HEK293T (cell line): ENCODE measurements around the gene EXTL1.
"Not testable (repeated sequence)": the region's sequence is repeated elsewhere in the genome, so short reads cannot be mapped to it uniquely, and the experiment has no call there.

ENCODE experiments used
- CTCF ChIA-PET: fragments of 350-600 bp; formaldehyde crosslinking; extraction: SDS; loops from one replicate; lab custom pipeline; 2021; ENCODE audit warnings: antibody characterized with exemption, inconsistent platforms; lab: Yijun Ruan, JAX
- POLR2A ChIA-PET: fragments of 350-600 bp; formaldehyde crosslinking; extraction: SDS; loops from one replicate; lab custom pipeline; 2020; ENCODE audit warnings: antibody characterized with exemption, inconsistent platforms; lab: Yijun Ruan, JAX
- DNase-seq: peaks from one replicate; pipeline ENCODE4 v3.0.0; 2012; ENCODE audit warnings: mixed read lengths; ENCODE audit errors: extremely low spot score
- ARNT ChIP-seq: fragments of 450-650 bp; IDR thresholded peaks from 2 replicates; pipeline ENCODE4 v1.6.1; 2017; ENCODE audit warnings: mild to moderate bottlenecking
- BHLHE40 ChIP-seq: fragments of 450-650 bp; IDR thresholded peaks from 2 replicates; pipeline ENCODE4 v1.6.1; 2016; ENCODE audit warnings: mild to moderate bottlenecking, moderate library complexity, borderline replicate concordance
- CTBP1 ChIP-seq: fragments of 450-650 bp; IDR thresholded peaks from 2 replicates; pipeline ENCODE4 v1.6.1; 2016; ENCODE audit warnings: borderline replicate concordance
- ELF4 ChIP-seq: fragments of 450-650 bp; IDR thresholded peaks from 2 replicates; pipeline ENCODE4 v1.6.1; 2017; ENCODE audit warnings: antibody characterized with exemption
- FOXA1 ChIP-seq: fragments of 450-650 bp; IDR thresholded peaks from 2 replicates; pipeline ENCODE4 v1.6.1; 2016; ENCODE audit warnings: mild to moderate bottlenecking
- FOXK2 ChIP-seq: fragments of 450-650 bp; IDR thresholded peaks from 2 replicates; pipeline ENCODE4 v1.6.1; 2016; ENCODE audit warnings: mild to moderate bottlenecking
- FOXM1 ChIP-seq: fragments of 450-650 bp; IDR thresholded peaks from 2 replicates; pipeline ENCODE4 v1.6.1; 2017; ENCODE audit warnings: mild to moderate bottlenecking, borderline replicate concordance
- HDGF ChIP-seq: fragments of 450-650 bp; IDR thresholded peaks from 2 replicates; pipeline ENCODE4 v1.6.1; 2017; ENCODE audit warnings: antibody characterized with exemption, borderline replicate concordance
- LEF1 ChIP-seq: fragments of 450-650 bp; IDR thresholded peaks from 2 replicates; pipeline ENCODE4 v1.6.1; 2017; ENCODE audit warnings: mild to moderate bottlenecking, borderline replicate concordance
- NFRKB ChIP-seq: fragments of 450-650 bp; IDR thresholded peaks from 2 replicates; pipeline ENCODE4 v1.6.1; 2016; ENCODE audit warnings: mild to moderate bottlenecking, moderate library complexity
- PKNOX1 ChIP-seq: fragments of 450-650 bp; IDR thresholded peaks from 2 replicates; pipeline ENCODE4 v1.6.1; 2016
- SP1 ChIP-seq: fragments of 450-650 bp; IDR thresholded peaks from 2 replicates; pipeline ENCODE4 v1.6.1; 2017
- SUZ12 ChIP-seq: fragments of 450-650 bp; IDR thresholded peaks from 2 replicates; pipeline ENCODE4 v1.6.1; 2016; ENCODE audit warnings: mild to moderate bottlenecking
- TARDBP ChIP-seq: fragments of 450-650 bp; IDR thresholded peaks from 2 replicates; pipeline ENCODE4 v1.6.1; 2016
- ZNF384 ChIP-seq: fragments of 450-650 bp; IDR thresholded peaks from 2 replicates; pipeline ENCODE4 v1.6.1; 2016

The EXTL1 gene

GRCh38 chr1:25979210-25979609, 42.4 kb upstream of the EXTL1 start:
- DNase-seq, result no peak
- POLR2A ChIA-PET, result no interaction called here
- CTCF ChIA-PET, result no interaction called here
- TF ChIP-seq SUZ12, result no peak
- no peak for TF ChIP-seq CTBP1
- no peak for TF ChIP-seq NFRKB
- TF ChIP-seq LEF1, result no peak
- TF ChIP-seq PKNOX1, result no peak
- no peak for TF ChIP-seq FOXM1
- TF ChIP-seq FOXA1, result no peak

DNA sequence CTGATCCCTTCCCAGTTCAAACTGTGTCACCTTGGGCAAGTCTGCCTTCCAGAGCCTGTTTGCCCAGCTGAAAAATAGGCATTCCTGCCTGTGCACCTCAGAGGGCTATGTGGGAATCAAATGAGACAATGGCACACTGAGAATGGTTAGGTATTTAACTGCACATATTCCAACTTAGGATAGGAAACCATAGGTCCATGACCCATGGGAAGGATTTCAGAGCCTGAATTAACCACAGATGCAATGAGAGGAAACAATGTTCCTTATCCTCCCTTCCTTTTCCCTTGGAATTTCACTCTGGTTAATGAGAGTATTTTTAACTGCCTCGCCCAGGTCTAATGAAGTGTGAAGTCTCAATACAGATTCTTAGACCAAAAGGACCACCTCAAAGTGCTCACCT, 36.4 kb upstream of the EXTL1 start:
- TF ChIP-seq FOXA1, result no peak
- no peak for TF ChIP-seq HDGF
- TF ChIP-seq NFRKB, result no peak
- no peak for TF ChIP-seq PKNOX1
- no peak for TF ChIP-seq SP1
- TF ChIP-seq LEF1, result no peak
- no peak for TF ChIP-seq ZNF384
- DNase-seq, result no peak
- CTCF ChIA-PET, result no interaction called here
- POLR2A ChIA-PET, result interaction anchor here (1.1 kb wide), 1 partner anchor 13 kb away, joined by 3 read pairs; the partner anchor contains the start of gene PAFAH2

DNA sequence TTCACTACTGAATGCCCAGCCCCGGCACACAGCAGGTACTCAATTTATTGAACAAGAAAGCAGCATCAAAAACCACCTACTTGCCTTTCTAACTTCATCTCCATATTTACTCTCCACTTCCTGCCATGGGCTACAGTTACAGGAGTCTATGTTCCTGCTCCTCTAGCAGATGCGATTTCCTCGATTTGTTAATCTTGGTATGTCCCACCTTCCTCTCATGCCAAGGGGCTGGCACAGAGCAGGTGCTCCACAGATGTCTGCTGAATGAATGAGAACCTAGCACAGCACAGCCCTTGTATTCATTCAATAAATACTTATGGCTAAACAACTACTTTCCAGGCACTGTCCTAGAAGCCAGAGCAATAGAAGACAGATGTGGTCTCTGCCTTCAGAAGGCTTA, 35.9 kb upstream of the EXTL1 start:
- POLR2A ChIA-PET, result no interaction called here
- DNase-seq, result no peak
- CTCF ChIA-PET, result no interaction called here
- TF ChIP-seq TARDBP (no peak), HDGF (no peak), FOXK2 (no peak), ELF4 (no peak), FOXA1 (no peak), FOXM1 (no peak), CTBP1 (no peak), LEF1 (no peak), ZNF384 (no peak), ARNT (no peak)

DNA sequence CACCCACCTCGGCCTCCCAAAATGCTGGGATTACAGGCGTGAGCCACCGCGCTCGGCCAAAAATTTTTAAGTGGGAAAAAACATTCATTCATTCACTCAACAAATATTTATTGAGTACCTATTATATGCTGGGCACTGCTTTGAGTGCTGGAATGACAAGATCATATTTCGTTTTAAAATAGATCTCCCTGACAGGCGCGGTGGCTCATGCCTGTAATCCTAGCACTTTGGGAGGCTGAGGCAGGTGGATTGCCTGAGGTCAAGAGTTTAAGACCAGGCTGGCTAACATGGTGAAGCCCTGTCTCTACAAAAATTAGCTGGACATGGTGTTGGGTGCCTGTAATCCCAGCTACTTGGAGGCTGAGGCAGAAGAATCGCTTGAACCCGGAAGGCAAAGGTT, 34.8 kb upstream of the EXTL1 start:
- ChIA-PET CTCF (interaction anchor here (1.2 kb wide), 1 partner anchor 11 kb away, joined by 3 read pairs; the partner anchor contains the start of gene PAFAH2), POLR2A (interaction anchor here (2.5 kb wide), 1 partner anchor 11 kb away, joined by 13 read pairs; the partner anchor contains the start of gene PAFAH2)
- not testable (repeated sequence) for DNase-seq

GRCh38 chr1:25987951-25988350, 33.6 kb upstream of the EXTL1 start:
- no peak for DNase-seq
- ChIA-PET POLR2A (interaction anchor here (2.5 kb wide), 1 partner anchor 10 kb away, joined by 13 read pairs; the partner anchor contains the start of gene PAFAH2), CTCF (interaction anchor here (0.6 to 1.2 kb wide), 2 partner anchors 10 to 227 kb away, joined by 3 read pairs; partner anchors contain the start of gene PAFAH2)
- no peak for TF ChIP-seq CTBP1

DNA sequence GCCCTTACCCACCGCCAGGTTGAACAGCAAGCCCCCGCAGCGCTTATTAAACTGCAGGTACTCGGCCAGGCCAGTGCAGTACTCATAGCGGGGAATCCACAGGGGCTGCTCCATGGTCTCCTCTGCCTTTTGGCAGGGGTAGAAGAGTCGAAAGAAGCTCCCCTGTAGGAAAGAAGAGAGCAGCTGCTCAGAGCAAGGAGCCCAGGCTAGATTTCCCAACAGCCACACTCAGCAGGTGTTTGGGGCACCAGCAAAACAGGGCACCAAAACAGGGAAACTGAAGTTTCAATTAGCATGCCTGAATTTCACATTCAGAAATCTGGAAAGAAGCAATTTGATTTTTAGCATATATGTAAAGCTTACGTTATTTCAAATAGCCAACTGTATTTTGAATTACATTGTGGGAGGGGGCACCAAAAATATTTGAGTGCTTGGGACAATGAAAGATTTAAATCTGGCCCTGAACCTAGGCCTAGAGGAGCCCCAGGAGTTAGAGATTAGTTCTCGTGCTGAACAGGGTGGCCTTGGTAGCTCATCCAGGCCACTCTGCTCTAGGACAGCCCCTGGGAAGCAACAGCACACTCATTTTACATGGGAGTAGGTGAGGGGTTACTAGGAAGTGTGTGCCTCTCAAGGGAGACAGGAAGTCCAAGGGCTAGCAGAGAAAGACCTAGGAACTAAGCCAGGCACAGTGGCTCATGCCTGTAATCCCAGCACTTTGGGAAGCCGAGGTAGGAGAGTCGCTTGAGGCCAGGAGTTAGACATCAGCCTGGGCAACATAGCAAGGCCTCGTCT, 31.9 kb upstream of the EXTL1 start:
- no peak for DNase-seq
- ChIA-PET POLR2A (interaction anchor here (1.0 kb wide), 1 partner anchor 8 kb away, joined by 3 read pairs; the partner anchor contains the start of gene PAFAH2), CTCF (interaction anchor here (1.6 kb wide), 1 partner anchor 8 kb away, joined by 3 read pairs; the partner anchor contains the start of gene PAFAH2)
- TF ChIP-seq FOXK2 (no peak), LEF1 (no peak), SUZ12 (no peak), ARNT (no peak)

GRCh38 chr1:25990251-25990650, 31.3 kb upstream of the EXTL1 start:
- no peak for TF ChIP-seq ARNT
- TF ChIP-seq HDGF, result no peak
- TF ChIP-seq ZNF384, result no peak
- TF ChIP-seq FOXM1, result no peak
- TF ChIP-seq FOXK2, result no peak
- TF ChIP-seq LEF1, result no peak
- no peak for TF ChIP-seq BHLHE40
- TF ChIP-seq FOXA1, result no peak
- no peak for TF ChIP-seq TARDBP
- no peak for TF ChIP-seq SUZ12
- no peak for TF ChIP-seq ELF4
- no peak for TF ChIP-seq NFRKB
- no peak for TF ChIP-seq CTBP1
- CTCF ChIA-PET, result interaction anchor here (1.6 kb wide), 1 partner anchor 7 kb away, joined by 3 read pairs; the partner anchor contains the start of gene PAFAH2
- no peak for DNase-seq
- POLR2A ChIA-PET, result interaction anchor here (1.0 kb wide), 1 partner anchor 8 kb away, joined by 3 read pairs; the partner anchor contains the start of gene PAFAH2
